ENCODE results near the gene AGBL4. TPM values are rescaled to one million over a fixed set of nuclear protein-coding genes. Genes with fewer than 3 reads are reported as not detected.
"Not testable (repeated sequence)": the region's sequence is repeated elsewhere in the genome, so short reads cannot be mapped to it uniquely, and the experiment has no call there.

The AGBL4 gene
- total RNA-seq, 1 donor from 2014 or later, result not detected

- intact Hi-C loops (cut with micrococcal nuclease), result no loop called here
These were observed 1468.5 kb downstream of the AGBL4 start for GRCh38 chr1:48555271-48555670.

- intact Hi-C loops (cut with micrococcal nuclease), result no loop called here
These were observed 1470.7 kb downstream of the AGBL4 start for GRCh38 chr1:48552903-48553606.

- intact Hi-C loops (cut with micrococcal nuclease), result no loop called here
These were observed 1471.3 kb downstream of the AGBL4 start for GRCh38 chr1:48552420-48552819.

GRCh38 chr1:48548985-48549384, 1474.8 kb downstream of the AGBL4 start:
- intact Hi-C loops (cut with micrococcal nuclease), result no loop called here

GRCh38 chr1:48547561-48548220, 1476.1 kb downstream of the AGBL4 start:
- intact Hi-C loops (cut with micrococcal nuclease), result no loop called here

DNA sequence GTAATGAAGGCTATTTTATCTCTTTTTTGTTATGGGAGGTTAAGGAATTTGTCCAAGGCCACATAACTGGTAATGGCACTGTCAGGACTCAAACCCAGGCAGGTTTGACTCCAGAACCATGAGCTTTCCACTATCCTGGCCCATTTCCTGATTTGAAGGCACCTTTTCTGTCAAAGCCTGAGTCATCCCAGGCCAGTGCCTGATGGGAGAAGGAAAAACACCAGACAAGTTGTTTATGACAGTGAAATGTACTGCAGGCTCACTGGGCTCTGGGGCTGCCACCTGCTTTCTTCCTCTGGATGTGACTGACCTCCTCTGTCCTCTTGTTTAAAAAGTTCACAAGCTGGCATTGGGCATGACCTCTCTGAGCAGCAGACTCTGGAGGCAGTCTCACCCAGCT, 1479.9 kb downstream of the AGBL4 start:
- intact Hi-C loops (cut with micrococcal nuclease), result no loop called here

GRCh38 chr1:48540587-48540986, 1483.2 kb downstream of the AGBL4 start:
- intact Hi-C loops (cut with micrococcal nuclease), result no loop called here

GRCh38 chr1:48536477-48536876, 1487.3 kb downstream of the AGBL4 start:
- intact Hi-C loops (cut with micrococcal nuclease), result no loop called here

DNA sequence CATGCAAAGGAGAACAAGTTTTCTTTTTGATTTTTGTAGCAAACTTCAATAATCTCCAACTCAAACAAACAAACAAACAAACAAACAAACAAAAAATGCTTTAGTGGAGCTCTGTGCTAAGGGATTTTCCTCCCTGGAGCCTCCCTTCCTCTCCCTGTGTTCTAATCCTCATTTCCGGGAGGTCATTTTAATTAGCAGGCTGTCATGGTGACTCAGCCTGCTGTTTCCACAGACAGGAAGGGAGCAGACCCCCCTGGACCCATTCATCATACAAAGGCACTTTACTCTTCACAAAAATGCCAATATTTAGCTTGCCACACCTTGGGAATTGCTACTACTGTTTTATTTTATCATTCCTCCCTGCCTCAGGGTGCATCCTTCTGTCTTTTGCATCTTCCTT, 1490.8 kb downstream of the AGBL4 start:
- intact Hi-C loops (cut with micrococcal nuclease), result no loop called here

GRCh38 chr1:48530727-48531351, 1492.9 kb downstream of the AGBL4 start:
- intact Hi-C loops (cut with micrococcal nuclease), result no loop called here

- intact Hi-C loops (cut with micrococcal nuclease), result no loop called here
These were observed 1496.7 kb downstream of the AGBL4 start for GRCh38 chr1:48527051-48527450.

DNA sequence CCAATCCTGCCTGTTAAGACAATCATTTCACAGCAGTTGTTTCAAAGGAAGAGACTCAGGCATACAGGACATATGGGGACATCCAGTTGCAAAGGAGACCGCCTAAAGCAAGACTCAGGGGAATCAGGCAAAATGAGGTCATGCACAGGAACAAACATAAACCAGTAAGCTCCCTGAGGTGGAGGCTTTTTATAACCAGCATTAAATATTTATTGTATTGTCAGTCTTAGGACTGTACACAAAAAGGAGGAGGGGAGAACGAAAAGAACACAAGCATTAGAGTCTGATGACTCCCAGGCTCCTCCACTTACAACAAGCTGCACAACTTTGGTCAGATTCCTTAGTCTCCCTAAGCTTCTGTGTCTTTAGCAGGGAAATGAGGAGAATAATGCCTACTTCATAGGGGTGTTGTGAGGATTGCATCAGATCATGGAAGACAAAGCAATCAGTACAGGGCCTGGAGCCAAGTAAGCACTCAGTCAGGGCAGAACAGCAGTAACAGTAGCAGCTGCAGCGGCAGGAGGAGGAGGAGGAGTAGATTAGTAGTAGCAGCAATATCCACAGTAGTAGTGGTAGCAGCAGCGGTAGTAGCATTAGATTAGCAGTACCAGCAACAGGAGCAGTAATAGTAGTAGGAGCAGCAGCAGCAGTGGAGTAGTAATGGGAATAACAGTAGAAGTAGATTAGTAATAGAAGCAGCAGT, 1497.6 kb downstream of the AGBL4 start:
- intact Hi-C loops (cut with micrococcal nuclease), result no loop called here

DNA sequence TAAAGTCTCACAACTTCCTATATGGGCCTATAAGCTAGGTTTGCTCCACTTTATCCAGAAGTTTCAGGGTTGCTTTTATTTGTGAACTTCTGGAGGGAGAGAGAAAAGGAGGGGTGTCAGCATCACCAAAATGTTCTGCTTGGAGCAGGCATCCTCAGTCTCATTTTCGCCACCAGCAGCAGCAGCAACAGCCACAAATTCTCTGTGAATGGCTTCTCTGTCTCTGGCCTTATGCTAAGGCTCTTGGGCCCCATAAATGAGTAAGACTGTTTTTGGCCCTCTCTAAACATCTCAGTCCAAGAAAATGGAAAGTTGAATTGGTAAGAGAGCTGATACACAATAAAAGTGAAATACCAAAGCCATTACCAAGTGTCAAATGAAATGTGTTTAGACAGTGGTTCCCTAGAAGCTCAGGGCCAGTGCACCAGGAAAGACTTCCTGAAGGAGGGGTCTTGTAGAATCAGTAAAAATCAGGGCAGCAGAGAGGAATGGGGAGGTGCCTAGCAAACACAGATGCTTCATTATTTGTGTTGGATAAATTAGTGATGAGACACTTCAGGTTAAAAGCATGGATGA, 1498.8 kb downstream of the AGBL4 start:
- intact Hi-C loops (cut with micrococcal nuclease), result no loop called here

DNA sequence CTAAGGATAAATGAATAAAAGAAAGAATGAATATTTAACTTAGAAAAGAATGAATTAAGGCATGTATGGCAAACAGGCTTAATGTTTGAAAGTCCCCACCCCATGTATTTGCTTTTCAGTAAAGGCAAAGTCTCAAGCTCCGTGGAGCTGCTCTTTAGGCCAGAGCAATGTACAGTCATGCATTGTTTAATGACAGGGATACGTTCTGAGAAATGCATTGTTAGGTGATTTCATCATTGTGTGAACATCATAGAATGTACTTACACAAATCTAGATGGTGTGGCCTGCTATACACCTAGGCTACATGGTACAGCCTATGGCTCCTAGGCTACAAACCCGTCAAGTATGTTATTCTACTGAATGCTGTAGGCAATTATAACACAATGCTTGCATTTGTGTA, 1500.2 kb downstream of the AGBL4 start:
- intact Hi-C loops (cut with micrococcal nuclease), result no loop called here

- intact Hi-C loops (cut with micrococcal nuclease), result not testable (repeated sequence)
These were observed 1503.9 kb downstream of the AGBL4 start for GRCh38 chr1:48519896-48520295.

DNA sequence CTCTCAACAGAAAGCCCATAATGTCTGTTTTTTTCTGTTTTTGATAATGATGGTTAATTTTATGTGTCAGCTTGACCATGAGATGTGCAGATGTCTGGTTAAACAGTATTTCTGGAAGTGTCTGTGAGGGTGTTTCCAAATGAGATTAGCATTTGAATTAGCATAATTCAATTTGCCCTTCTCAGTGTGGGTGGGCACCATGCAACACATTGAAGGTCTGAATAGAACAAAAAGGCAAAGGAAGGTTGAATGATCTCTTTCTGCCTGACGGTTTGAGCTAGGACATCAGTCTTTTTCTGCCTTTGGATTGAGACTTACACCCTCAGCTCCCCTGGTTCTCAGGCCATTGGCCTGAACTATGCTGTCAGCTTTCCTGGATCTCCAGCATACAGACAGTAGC, 1516.9 kb downstream of the AGBL4 start:
- intact Hi-C loops (cut with micrococcal nuclease), result no loop called here

DNA sequence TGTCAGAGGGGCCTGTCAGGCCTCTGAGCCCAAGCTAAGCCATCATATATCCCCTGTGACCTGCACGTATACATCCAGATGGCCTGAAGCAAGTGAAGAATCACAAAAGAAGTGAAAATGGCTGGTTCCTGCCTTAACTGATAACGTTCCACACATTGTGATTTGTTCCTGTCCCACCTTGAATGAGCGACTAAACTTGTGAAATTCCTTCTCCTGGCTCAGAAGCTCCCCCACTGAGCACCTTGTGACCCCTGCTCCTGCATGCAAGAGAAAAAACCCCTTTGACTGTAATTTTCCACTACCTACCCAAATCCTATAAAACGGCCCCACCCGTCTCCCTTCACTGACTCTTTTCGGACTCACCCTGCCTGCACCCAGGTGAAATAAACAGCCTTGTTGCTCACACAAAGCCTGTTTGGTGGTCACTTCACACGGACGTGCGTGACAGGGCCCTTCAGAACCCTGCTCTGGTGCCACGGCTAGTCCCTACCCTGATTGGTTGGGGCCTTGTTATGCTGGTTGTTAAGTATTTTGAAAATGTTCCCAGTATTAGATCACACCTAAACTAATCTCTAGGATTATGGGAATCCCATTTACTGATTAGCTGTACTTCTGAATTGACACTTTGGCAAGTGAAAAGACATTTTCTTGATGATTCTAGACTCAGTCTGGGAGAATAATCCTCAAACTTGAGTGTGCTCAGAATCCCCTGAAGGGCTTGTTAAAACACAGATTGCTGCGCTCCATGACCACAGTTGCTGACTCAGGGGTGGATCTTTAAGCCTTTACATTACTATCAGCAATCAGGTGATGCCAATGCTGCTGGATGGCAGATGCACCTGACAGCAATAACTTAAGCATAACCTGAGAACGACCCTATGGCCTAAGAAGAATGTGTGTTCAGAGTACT, 1523.0 kb downstream of the AGBL4 start:
- intact Hi-C loops (cut with micrococcal nuclease), result no loop called here

DNA sequence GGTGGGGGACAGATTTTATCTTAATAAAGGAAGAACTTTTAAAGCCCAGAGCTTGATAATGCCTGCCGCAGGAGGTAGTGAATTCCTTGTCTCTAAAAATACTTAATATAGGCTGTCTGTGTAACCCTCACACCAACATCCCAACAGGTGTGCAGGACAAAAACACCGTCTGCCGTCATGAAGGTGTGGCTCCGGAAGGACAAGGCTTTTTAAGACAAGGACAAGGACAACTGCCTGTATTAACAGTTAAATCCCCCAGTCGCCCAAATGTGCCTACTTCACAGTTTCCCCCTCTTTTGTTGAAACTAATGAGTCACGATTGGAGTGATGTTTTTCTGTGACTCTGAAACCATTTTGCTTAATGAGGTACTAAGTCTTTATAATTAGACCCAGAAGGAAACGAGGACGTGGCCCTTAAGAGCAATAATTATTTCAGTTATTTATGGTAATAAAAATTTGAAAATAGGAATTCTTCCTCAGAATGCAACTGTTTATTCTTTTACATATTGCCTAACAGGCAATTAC, 1524.5 kb downstream of the AGBL4 start:
- intact Hi-C loops (cut with micrococcal nuclease), result loop anchor here (5.0 kb wide), 1 partner anchor 392 kb away; no protein-coding TSS in a partner anchor

- intact Hi-C loops (cut with micrococcal nuclease), result loop anchor here (1.0 to 5.0 kb wide), 2 partner anchors 26 to 391 kb away; partner anchors contain the start of gene SPATA6
These were observed 1525.5 kb downstream of the AGBL4 start for GRCh38 chr1:48498096-48498791.
